ENCODE data around the gene WFDC12.
A peak's percentile ranks its signal among the peaks of the same experiment; 100 is the strongest.

The WFDC12 gene

DNA sequence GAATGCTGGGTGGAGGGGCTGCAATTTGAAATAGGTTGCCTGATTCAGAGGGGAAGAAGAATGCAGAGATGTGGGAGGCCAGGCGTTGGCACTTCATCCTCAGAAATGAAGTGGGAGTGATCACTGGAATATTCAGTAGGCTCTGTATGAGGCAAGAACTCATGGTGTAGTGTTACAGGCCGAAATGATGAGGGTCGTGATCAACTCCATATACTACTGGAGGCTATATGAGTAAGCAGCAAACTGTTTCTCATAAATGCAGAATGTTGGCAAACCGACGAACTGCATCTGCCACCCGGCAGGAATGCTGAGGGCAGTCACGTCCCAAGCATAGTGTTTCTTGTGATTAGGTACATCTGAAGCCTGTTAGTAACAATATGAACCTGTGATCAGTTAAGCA is 36.0 kb downstream of the WFDC12 start:
- DNase-seq (ENCODE audit: low read depth), result peak; percentile 97

DNA sequence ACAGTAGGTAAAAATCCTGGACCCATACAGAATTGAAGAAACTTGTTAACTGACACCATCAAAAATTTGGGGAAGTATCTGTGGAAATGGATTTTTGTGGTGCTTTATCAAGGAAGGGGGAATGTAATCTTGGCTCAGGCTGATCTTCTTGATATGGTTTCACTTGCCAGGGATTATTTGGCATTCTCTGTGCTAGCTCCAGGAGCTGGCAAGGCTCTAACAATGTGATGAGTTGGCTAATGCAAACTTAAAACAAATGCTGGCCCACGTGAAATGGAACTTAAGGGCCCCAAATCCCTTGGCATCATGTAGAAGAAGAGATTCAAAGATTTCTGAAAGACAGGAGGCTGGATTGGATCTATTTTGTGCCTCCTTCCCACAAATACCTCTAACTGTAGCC is 36.5 kb downstream of the WFDC12 start:
- DNase-seq (ENCODE audit: low read depth), result no peak

DNA sequence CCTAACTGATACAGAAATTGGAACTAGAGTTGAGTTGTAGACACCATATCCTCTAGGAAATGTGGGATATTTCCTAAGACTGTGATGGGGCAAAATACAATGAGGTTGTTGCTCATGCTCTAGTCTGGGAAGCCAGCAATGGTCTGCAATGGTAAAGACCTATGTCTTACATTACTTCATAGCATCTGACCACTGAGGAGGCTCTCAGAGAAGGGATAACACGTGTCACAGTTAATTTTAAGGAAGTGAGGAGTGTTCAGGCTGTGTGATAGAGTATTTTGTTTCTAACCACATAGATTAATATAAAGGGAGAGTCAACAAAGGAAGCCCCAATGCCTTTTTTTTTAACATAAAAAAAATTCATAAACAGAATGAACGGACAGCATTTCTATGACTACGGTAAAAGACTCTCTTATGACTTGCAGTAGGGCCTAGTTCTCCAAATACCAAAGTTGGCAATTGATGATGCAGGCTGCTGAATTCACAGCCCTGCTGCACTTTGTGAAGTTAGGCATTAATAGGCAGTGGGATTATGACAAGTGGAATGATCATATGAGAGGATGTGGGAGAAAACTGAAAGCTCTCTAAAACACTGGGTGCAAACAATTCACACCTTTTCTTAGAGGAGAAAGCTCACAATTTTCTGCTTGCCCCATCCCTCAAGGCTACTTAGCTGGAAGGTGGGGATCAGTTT is 37.0 kb downstream of the WFDC12 start:
- DNase-seq (ENCODE audit: low read depth), result no peak

DNA sequence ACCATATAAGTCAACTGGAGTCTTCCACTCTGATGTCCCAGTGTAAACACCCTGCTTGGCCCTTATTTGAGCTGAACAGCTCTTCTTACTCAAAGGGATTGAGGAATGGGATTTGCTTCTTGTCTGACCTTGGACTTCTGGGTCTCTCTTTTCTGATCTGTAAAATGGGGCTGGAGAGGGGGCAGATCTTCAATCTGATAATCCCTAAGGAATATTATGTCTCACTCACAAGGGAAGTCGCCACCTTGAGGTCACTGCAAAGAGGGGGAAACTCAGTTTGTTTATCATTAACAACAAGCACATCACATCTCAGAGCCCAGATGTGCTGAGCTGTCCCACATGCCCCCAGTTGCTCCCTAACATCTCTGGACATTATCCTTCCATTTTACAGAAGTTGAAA is 38.4 kb downstream of the WFDC12 start:
- DNase-seq (ENCODE audit: low read depth), result no peak

DNA sequence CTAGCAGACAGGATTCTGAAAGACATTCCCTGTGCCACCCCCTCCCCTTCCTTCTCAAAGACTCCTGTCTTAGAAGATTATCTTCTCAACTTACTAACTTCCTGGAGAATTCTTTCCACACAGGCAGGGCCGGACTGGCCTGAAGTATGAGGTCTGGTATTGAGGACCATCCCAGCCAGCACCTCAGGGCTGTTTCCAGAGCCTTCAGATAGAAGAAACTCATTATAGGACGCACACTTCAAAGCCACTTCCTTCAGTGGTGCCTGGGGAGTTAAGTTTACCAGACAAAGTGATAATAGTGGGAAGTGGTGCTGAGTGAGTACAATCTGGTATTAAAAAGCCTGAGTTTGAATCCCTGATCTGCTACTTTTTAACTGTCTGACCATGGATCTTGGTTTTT is 39.0 kb downstream of the WFDC12 start:
- DNase-seq (ENCODE audit: low read depth), result no peak

DNA sequence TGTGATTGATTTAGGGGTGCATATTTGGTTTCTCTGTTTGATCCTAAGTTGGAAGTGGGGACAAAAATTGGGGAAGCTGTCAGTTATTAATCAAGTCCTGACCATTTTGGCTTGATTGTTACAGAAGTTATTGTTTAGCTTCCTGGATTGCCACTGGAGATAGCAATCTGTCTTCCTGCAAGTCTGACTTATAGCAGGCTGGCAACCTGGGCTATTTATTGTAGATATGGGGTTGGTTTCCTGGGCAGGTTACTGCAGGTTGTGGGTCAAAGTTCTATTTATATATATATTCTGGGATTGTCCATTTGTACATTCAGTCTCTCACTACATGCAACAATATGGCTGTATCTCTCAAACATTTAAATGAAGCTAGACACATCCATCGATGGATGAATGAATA is 41.1 kb downstream of the WFDC12 start:
- DNase-seq (ENCODE audit: low read depth), result no peak

DNA sequence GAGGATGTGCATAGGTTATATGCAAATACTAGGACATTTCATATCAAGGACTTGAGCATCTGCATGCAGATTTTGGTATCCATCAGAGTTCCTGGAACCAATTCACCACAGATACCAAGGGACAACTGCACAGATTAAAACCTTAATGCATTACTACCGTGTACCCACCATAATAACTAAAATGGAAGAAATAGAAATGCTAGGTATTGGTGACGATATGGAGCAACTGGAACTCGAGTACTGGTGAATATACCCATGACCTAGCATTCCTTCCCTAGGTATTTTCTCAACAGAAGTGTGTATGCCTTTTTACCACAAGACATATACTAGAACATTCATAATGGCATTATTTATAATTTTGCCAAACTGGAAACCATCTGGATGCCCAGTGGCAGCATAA is 41.8 kb downstream of the WFDC12 start:
- DNase-seq (ENCODE audit: low read depth), result no peak

DNA sequence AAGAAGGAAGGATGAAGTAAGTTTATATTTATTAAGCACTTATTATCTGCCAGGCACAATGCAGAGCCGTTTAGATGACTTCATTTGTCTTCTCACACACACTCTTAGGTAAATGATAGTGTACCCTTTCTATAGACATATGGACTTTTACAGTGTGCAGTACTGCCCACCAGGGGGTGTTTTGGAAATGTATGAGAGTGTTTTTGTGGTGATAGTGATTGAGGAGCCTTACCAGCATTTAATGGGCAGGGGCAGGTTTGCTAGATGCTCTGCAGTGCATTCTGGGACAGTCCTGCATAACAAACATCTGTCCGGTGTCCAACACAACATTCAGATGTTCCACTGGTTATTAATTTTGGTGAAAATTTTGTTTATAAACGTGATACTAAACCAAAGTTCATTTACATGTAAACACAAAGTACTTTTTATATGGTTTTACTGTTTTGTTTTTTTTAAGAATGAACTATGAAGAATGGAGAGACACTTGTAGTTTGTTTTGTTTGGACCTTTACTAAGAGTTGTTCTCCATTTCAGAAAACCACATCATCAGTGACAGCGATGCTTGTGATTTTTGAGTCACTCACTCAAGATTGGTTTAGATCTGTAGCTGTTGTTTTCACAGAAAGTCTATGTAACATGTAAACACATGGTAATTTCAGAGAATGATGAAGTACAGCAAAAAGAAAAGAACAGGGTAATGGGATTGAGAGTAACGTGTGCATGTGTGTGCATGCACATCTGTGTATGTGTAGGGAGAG is 43.2 kb downstream of the WFDC12 start:
- no peak for DNase-seq (ENCODE audit: low read depth)

DNA sequence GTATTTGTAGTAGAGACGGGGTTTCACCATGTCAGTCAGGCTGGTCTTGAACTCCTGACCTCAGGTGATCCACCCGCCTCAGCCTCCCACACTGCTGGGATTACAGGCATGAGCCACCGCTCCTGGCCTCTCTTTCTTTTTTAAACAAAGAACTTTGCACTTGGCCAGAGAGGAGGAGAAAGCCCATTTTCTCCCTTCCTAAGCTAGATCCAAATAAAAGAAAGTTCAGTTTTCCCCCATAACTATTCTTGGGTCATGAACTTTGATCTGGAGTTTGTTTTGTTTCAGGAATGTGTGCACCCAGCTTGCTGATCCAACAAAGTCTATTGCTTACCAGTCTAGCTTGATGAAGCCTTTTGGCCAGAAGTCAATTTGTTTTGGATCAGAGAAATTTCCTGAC is 46.7 kb downstream of the WFDC12 start:
- no peak for DNase-seq (ENCODE audit: low read depth)

Measured in HS-27A (cell line).